Measurements from ENCODE around the gene FAM217A.
"Not testable (repeated sequence)": the region's sequence is repeated elsewhere in the genome, so short reads cannot be mapped to it uniquely, and the experiment has no call there.

DNA sequence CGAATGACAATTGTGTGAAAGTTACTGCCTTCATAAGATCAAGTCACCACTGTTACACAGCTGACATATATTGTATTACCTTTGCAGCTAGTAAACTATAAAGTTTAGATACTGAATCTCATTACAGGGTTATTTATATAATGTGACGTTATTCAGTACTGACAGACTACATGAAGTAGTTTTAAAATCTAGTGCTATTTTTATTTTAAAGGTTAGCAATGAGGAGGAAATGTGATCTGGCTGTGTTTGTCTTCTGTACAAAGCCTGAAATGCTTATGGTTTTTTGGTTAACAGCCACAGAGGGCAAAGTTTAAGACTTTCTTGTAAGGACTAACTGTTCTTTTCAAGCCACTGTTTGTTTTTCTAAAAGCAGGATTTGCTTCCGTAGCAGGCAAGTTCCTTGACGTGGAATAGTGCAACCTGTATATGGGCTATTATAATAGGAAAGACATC is 30.5 kb upstream of the FAM217A start:
- TF ChIP-seq, protein P1, sequence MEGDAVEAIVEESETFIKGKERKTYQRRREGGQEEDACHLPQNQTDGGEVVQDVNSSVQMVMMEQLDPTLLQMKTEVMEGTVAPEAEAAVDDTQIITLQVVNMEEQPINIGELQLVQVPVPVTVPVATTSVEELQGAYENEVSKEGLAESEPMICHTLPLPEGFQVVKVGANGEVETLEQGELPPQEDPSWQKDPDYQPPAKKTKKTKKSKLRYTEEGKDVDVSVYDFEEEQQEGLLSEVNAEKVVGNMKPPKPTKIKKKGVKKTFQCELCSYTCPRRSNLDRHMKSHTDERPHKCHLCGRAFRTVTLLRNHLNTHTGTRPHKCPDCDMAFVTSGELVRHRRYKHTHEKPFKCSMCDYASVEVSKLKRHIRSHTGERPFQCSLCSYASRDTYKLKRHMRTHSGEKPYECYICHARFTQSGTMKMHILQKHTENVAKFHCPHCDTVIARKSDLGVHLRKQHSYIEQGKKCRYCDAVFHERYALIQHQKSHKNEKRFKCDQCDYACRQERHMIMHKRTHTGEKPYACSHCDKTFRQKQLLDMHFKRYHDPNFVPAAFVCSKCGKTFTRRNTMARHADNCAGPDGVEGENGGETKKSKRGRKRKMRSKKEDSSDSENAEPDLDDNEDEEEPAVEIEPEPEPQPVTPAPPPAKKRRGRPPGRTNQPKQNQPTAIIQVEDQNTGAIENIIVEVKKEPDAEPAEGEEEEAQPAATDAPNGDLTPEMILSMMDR (IDR thresholded peaks at IDR 0.05), result not testable (repeated sequence)
- peak in 1 of 2 donors; percentile 39 for TF ChIP-seq POLR2AphosphoS5 (IDR thresholded peaks at IDR 0.05)
- not testable (repeated sequence) for TF ChIP-seq POLR2A (IDR thresholded peaks at IDR 0.05; ENCODE audit: low read depth)
- TF ChIP-seq EP300 (IDR thresholded peaks at IDR 0.05), result peak; percentile 62

Data from esophagus muscularis mucosa (tissue), 4 donors.